Stimulated activated CD8-positive, alpha-beta memory T cell treated with anti-CD3 and anti-CD28 coated beads, Interleukin-7, amount 100 ng/mL, for 48 hours (primary cell): ENCODE measurements around the gene GMEB2.
A peak's percentile ranks its signal among the peaks of the same experiment; 100 is the strongest.
"Not testable (repeated sequence)": the region's sequence is repeated elsewhere in the genome, so short reads cannot be mapped to it uniquely, and the experiment has no call there.

Experiments used
- DNase-seq, 2 donors: peaks; one replicate each; pipeline ENCODE4 v3.0.0-alpha.2; 2020; ENCODE audit warnings: low read depth in 1 of 2; ENCODE audit errors: extremely low read depth in 1 of 2

Gene GMEB2

DNA sequence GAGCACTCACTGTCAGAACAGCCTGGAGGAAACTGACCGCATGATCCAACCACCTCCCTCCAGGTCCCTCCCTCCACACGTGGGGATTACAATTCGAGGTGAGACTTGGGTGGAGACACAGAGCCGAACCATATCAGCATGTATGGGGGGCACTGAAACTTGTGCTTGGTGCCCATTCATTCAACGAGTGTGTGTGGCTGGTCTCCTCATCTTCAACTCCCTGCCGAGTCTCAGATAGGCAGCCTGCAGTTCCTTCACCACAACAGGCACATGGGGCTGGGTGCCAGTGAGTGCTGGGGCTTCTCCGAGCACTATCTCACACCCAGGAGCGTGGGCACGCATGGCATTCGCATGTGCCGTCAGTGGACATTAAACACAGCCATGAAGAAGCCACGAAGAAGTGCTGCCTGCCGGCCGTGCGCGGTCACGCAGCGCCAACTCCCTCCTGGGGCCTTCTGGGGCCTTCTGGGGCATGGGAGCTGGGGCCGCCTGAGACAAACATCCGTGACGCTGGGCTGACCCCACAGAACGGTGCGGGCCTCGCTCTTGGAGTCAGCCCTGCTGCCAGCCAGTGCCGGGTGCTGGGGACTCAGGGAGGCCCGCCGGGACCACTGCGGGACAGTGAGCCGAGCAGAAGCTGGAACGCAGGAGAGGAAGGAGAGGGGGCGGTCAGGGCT is 30.5 kb upstream of the GMEB2 start:
- no peak for DNase-seq

DNA sequence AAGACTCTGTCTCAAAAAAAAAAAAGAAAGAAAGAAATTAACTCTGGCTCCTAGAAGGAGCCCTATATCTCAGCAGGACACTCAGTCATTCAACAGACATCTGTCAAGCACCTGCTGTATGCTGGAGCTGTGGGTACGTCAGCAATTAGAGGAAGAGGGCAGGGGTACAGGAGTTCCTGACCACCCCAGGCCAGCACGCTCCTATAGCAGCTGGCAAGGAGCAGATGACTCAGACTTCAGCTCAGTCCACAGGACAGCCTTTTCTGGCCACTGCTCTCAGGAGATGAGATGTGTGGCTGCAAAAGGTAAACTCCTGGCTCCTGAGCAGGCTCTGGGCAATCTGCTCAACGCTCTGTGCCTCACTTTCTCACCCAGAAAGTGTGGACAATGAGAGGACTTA is 29.6 kb upstream of the GMEB2 start:
- DNase-seq: no peak

DNA sequence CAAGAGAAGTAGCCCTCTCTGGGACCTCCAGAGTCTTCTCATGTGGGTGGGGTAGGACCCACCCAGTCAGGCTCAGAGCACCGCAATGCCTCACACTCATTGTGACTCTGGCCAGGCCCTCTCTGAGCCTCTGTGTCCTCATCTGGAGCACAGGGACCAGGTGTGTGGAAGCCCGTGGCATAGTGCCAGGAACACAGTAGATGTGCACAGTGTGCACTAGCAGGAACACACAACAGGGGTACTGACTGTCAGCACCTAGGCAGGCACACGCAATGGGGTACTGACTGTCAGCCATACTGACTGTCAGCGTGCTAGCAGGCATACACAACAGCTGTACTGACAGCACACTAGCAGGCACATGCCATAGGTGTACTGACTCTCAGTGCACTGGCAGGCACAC is 28.3 kb upstream of the GMEB2 start:
- DNase-seq: no peak

DNA sequence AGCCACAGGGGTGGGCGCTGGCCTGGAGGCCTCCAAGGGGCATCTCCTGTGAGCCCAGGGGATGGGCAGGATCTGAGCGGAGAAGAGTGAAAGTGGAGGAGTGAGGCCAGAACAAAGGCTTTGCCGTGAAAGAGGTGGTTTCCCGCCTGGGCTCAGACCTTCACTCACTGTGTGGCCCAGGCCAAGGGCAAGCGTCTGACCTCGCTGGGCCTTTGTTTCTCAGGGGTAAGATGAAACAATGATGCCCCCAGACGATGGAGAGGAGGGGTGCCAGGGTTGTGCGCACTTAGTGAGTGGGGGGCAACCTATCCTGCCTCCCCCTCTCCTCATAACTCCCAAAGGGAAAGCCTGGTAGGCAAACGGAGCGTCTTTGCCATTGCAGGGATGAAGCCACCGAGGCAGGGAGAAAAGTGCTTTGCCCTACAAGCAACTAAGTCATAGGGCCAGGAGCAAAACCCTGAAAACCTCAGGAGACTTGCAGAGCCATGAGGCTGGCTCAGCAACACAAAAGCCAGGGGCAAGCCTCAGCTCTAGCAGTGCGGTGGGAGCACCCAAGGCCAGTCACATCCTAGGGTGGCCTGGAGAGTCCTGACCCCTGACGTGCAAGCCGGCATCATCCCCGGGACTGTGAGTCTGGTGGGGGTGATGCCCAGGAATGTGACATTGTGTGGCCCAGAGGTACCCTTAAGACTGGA is 27.2 kb upstream of the GMEB2 start:
- no peak for DNase-seq

DNA sequence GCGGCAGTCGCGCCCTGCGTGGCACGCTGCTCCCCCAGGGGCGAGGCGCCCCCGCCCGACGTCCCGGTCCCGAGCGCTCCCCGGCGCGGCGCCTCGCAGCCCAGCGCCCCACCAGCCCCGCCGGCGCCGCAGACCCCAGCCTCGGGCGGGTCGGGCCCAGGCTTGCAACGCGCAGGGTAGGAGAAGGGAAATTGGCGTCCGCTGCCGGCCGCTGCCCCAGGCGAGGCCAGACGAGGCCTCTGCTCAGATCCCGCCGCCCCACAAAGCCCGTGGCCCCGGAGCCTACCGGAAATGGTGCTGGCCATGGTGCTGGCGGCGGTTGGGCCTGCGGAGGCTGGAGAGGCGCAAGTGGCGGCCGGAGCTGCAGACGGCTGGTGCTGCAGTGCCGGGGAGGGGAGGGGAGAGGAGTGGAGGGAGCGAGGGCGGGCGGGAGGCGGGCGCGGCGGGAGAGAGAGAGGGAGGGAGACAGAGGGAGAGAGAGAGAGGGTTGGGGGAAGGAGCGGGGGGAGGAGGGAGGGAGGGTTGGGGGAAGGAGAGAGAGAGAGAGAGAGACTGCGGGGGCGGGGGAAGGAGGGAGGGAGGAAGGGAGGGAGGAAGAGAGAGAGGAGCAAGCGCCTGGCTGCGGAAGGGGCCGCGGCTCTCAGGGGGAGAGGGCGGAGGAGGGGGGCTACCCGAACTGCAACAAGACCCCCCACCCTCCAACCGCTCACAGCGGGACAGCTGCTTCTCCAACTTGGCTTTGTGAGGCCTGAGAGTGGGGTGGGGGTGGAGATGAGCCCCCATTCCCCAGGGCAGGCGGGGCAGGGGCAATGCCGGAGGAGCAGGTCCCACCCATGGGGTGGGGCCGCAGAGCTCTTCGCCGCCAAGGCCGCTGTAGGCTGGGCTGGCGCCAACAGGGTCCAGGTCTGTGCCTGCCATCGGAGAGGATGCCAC is 26.4 kb upstream of the GMEB2 start, which contains the start of gene STMN3:
STMN3 (minus strand) TSS at position 384 of the 933 bp plus-strand sequence; CDS start at position 305, 79 bp downstream.
- peak in 1 of 2 donors; percentile 59 for DNase-seq

DNA sequence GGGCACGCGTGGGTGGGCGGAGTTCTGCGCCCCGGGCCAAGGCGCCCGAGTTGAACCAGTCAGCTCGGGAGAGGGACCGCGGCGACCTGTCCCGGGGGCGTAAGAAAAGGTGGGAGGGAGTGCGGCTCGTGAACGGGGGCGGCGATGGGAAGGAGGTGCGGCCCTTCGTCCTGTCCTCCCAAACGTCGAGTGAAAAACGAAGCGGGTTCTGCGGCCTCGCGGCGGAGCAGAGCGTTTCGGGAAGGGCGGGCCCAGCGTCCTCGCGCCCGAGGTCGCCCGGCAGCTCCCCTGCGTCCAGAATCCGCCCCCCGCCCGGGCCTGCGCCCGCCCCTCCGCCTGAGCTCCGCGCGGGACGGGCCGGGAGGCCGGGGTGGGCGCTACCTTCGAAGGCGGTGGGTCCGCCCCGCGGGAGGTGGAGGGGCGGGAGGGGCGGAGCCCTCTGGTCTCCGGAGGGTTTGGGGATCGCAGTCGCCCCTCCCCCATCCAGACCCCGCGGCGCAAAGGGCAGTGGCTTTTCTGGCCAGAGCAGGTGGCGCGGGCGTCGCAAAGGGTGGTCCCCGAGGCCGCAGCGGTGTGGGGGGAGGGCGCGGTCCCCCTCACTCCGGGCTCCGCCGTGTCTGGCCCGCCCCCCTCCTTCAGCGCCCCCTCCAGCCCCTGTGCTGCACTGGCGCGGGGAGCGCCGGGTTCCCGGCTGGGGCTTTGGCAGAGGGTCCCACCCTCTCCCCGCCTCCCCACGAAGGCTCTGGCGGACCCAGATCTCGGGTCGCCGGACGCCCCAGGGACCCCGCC is 25.5 kb upstream of the GMEB2 start:
- no peak for DNase-seq

DNA sequence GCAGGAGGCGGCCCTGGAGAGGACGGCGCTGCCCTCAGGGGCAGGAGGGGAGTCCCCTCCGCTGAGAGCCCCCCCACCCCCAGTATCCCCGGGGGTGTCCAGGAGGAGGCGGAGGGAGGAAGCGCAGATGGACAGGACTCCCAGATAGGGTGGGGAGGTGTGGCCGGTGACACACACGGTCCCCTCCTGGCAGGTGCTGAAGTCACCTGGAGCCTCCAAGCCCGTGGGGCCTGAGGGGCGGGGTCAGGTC is 25.0 kb upstream of the GMEB2 start:
- DNase-seq: no peak

DNA sequence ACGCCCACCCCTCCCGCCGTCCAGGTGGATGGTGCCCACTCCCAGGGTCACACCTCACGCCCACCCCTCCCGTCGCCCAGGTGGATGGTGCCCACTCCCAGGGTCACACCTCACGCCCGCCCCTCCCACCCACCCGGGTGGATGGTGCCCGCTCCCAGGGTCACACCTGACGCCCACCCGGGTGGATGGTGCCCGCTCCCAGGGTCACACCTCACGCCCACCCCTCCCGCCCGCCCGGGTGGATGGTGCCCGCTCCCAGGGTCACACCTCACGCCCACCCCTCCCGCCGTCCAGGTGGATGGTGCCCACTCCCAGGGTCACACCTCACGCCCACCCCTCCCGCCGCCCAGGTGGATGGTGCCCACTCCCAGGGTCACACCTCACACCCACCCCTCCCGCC is 23.6 kb upstream of the GMEB2 start:
- DNase-seq: not testable (repeated sequence)

DNA sequence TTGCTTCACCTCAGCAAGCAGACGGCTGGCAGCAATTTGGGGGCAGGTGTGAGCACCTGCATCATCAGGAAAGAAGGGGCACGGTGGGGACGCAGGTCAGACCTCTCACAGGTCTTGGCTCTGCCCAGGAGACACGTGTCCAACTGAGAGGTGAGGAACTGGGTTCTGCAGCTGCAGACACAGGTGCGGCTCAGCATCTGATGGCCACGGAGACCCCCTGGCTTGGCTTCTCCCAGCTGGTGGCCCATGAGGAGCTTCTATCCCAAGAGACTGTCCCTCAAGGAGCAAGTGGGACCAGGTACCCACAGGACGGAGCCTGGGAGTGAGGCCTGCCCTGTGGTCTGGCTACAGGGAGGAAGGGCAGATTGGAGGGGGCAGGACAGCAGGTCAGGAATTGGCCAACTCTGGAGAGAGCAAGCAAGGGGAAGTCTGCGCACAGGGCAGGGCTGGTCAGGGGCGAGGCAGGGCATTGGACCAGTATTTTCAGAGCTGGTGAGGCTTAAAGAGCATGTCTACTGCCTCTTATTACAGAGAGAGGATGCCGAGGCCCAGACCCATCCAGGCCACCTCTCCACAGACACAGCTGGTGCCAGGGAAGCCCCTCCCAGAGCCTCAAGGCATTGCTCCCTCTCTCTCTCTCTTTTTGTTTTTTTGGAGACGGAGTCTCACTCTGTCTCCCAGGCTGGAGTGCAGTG is 22.1 kb upstream of the GMEB2 start:
- DNase-seq: no peak

DNA sequence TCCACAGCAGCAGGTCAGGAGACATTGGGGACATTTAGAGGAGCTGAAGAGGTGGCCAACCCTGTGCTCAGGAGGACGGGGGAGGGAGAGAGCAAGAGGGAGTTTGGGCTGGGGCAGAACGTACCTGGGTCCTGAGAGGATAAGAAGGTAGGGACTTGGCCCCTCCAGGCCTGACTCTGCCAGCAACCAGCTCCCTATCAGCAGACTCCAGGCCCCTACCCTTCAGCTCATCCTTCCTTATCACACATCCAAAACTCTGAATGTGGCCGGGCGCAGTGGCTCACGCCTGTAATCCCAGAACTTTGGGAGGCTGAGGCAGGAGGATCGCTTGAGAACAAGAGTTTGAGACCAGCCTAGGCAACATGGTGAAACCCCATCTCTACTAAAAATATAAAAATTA is 21.3 kb upstream of the GMEB2 start:
- DNase-seq: no peak

DNA sequence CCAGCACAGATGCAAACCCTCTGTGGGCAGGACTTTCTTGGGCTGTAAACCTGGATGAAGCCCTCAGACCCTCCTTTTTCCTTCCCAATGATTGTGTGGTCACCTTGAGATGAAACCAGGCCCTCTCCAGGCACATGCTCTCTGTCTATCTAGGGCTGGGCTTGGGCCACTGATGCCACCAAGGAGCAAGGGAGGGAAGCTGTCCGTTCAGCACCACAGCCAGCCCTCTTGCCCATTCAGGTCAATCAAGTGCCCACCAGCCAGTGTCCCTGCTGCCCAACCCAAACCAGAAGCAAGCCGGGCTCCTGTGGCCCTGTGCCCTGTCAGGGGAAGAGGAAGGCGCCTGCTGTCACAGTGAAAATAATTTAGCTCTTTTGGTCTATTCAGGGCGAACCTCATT is 18.3 kb upstream of the GMEB2 start:
- no peak for DNase-seq

DNA sequence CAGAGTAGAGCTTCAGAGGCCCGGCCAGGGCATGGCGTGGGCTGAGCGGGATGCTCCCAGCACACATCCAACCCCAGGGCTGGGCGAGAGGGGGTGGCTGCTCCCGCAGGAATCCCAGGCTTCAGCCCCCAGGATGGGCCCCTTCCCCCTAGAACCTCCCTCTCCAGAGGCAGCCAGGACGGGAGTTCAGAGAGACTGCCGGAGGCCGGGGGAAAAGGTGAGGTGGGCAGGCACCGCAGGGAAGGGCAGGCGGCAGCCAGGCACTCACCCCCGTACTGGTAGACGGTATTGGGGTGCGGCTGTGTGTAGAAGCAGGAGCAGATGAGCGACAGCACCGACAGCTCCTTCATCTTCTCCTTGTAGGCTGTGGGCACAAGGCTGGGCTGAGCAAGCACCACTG is 17.0 kb upstream of the GMEB2 start:
- no peak for DNase-seq

DNA sequence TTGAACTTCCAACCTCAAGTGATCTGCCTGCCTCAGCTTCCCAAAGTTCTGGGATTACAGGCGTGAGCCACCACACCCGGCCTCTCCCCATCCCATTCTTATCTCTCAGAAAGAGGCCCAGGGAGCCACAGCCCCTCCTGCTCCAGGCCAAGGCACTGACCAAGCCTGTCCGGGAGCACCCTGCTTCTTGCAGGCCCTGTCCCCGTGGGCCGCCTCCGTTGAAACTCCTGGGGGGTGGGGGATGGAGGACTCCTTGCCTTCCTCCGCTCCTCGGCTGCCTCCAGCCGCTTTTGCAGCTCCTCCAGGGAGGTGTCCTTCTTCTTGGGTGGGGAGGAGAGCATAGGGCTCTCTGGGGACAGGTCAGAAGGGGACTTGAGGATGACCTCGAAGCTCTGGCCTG is 16.6 kb upstream of the GMEB2 start:
- no peak for DNase-seq

DNA sequence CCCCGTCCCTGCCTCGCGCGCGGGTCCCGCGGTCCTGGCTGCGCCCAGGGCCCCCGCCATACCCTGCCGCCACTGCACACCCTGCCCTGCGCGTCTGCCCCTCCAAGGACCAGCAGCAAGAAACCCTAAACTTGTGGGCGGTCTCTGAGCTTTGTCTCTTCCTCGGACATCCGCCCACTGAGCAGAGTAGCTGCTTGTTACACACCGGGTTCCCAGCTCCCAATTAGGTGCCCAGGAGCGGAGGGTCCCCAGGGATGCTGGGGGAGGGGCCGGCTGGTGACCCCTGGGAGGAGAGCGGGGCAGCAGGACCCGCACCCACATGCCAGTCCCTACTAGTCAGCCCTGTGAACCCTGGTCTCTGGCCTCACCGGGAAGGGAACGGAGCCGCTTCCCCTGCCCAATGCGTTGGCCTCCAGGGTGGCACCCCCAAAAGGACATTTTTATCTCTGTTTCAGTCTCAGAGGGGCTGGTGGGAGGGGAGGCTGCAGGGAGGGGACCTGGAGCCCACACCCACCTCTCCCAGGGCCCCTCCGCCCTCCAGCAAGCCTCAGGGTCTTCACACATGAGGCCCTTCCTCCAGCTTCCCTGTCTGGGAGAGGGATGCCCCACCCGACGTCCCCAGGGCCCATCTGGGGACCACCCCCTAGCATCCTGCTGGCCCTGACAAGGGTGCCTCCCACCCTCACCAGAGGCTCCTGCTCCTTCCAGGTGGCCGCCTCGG is 15.8 kb upstream of the GMEB2 start:
- DNase-seq: no peak

DNA sequence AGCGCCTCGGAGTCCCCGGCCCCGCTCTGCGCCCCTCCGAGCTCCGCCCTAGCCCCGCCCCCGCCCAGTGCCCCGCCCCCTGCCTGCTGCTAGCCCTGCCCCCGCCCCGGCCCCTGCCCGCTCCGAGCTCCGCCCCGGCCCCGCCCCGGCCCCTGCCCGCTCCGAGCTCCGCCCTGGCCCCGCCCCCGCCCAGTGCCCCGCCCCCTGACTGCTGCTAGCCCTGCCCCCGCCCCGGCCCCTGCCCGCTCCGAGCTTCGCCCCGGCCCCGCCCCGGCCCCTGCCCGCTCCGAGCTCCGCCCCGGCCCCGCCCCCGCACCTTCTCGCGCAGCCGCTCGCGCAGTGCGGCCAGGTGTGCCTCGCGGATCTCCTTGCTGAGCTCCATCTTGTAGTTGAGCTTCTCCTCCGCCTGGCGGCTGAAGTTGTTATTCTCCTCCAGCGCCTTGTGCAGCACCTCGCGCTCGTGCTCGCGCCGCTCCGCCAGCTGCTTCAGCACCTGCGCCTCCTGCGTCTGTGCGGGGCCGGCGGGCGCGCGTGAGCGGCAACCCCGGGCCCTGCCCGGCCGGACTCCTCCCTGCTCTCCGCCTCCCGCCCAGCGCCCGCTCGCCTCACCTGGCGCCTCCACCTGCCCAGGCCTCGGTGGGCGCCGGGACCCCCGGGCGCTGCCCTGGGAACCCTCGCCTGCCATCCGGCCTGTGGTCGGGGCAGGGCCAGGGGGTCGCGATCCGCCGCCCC is 15.1 kb upstream of the GMEB2 start:
- peak; percentile 90 to 91 for DNase-seq

DNA sequence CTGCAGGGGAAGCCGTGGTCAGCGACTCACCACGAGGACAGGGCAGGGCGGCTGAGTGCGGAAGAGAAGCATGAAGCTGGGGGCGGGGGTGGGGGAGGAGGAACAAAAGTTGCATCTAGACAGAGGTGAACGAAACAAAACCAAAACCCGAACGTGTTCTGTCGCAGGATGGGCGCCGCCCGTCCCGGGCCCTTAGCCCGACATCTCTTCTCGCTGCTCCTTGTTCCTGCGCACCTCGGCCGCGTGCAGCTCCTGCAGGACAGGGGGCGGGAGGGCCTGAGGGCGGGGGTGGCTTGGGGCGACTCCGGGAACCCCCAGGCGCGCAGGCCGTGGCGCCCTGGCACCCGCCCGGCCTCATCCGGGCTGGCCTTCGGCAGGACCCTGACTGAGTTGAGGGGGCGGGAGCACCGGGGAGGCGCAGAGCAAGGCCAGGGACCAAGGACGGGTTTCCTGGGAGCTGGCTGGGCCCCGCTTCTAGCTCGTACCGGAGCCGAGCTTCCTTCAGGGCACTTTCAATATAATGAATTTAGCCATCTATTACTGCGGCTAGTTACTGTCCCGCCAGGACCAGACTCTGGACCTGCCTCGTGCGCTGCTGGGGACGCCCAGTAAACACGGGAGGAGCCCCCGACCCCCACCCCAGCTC is 14.4 kb upstream of the GMEB2 start:
- no peak for DNase-seq

DNA sequence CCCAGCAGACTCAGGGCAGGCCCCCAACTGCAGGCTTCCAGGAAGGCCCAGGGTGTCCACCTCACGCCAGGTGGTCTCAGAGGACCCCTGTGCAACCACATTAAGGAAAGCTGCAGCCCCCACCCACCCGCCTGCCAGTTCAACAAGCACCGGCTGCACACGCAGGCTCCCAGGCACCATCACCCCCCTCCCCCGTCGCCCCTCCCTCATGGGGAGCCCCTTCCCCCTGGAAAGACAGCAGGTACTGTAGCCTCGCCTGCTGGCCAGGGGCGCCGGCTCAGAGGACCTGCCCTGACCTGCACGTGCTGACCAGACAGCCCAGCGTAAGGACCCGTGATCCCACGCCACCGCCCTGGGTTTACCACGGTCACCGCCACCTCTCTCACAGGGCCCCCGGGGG is 13.8 kb upstream of the GMEB2 start:
- DNase-seq: not testable (repeated sequence)

DNA sequence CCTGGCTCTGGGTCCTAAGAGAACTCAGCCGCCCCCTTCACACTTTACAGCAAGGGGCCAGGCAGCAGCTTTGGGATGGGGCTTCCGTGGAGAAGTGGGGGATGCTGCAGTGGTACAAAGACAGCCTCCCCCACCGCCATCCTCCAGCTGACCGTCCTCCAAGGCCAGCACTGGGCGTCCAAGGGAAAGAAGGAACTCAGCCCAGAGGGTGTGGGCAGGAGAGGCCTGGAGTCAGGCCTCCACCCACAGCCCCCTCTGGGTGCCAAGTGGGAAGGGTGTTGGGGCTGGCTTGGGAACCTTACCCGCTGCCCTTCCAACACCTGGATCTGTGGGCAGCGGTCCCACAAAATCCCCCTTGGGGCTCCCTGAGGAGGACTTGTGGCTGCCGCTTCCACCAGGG is 13.2 kb upstream of the GMEB2 start:
- no peak for DNase-seq
